GM19240 (cell line): ENCODE data around the gene NUP62.

Experiments used
- DNase-seq: peaks from one replicate; pipeline ENCODE4 v3.0.0; 2011; ENCODE audit warnings: low spot score; ENCODE audit not compliant: insufficient read length

The NUP62 gene

DNA sequence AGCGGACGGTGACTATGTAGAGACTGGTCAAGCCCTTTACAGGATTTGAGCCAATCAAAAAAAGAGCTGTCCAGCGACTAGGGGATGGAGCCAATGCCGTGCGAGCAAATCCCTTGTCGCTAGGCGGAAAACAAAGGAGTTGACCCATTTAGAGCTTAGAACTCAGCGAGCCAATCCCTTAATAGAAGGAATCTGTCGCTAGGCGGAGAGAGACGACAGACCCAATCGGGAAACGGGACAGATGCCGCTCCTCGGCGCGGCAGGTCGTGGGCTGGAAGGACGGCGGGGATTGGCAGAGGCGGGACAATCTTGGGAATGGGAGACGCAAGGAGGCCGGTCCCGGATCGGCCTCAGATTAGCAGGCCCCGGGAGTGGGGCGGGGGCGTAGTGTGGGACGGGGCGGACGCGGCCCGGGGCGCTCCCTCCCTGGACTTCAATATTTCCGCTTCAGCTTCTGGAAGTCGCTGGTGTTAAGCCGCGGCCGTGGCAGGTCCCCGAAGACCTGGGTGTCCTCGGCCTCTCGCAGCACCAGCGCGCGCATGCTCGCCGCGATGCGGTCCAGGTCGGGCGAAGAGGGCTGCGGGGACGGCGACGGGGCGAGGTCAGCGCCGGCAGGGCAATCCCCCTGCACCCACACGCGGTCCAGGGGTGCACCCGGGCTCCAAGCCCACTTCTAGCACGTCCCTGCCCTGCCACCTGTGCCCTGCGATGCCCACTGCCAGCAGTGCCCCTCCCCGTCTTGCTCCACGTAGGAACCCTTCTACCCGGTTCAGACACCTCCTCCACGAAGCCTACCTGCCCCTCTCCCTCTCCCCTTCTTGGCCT, 59.6 kb downstream of the NUP62 start:
- peak; percentile 91 for DNase-seq

DNA sequence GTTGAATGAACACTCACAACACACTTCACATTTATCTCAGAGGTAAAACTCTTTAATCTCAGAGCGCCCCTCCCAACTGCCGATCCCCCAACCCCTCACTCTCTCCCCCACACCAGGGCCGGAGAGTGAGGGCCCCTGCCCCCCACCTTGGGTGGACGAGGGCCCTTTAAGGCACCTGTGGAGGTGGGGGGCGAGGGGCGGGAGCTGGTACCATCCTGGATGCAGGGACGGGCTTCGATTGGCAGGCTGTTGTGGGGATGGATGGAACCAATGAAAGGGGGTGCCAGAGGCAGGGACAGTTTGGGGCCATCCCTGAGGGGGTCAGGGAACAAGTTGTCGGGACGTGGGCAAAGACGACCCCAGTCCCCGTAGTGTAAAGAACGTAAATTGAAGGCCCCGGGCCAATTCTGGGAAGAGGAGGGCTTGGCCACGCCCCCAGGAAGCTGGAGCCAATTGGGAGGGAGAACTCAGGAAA, 60.3 kb downstream of the NUP62 start:
- DNase-seq, result no peak

DNA sequence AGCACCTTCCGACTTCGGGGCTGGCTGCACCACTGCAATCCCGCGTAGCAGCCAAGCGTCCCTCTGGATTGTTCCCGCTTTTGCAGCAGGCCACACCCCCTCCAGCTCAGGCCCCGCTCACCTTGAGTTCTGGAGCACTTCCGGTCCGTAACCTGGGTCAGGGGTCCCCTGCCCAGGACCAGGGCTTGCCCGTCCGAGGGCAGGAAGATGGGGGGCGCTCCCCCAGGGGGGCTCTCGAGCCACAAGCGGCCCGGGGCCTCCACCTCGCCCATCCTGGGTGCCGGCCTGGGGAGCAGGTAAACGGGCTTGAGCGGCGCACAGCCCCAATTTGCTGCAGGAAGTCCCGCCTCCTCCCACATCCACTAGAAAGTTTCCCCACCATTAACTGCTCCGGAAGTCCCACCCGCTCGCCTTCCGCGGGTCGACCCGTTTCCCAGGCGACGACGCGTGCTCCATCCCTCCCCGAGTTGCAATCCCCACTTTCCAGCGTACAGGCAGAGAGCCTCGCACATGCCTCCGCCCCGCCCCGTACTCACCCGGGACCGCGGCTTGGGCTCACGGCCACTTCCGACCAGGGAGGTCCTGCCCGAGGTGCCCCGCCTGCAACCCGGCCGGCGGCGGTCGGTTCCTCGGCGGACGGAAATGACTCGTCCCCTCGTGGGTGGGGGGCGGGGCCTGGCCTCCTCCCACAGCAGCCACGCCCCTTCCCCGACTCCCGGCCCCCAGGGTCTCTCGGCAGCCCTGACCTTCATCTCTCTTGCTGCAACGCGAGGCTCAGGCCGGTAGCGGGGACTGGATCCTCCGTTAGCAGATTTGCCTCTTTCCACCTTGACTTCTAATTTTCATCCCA, 62.1 kb downstream of the NUP62 start, which contains the start of gene PNKP:
TSS of gene PNKP (minus strand) at position 644 of the 850 bp plus-strand sequence. CDS start at position 272, 372 bp downstream.
- peak; percentile 96 for DNase-seq

DNA sequence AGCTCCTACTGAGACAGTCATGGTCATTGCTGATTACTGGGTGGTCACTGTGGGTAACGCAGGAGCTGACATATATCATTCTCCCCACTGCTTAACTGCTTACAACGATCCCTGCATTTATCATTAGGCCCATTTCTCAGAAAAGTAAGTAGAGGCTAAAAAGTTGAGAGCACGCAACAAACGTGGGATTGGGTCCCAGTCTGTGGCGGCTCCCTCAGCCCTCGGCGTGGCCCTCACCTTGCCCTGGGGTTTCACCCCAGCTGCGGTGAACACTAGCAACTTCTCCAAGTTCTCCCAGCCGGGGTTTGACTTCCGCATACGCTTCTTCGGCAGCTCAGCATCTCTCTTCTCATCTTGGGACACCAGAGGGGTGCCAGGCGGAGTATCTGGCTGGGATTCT, 64.4 kb downstream of the NUP62 start:
- DNase-seq, result no peak

DNA sequence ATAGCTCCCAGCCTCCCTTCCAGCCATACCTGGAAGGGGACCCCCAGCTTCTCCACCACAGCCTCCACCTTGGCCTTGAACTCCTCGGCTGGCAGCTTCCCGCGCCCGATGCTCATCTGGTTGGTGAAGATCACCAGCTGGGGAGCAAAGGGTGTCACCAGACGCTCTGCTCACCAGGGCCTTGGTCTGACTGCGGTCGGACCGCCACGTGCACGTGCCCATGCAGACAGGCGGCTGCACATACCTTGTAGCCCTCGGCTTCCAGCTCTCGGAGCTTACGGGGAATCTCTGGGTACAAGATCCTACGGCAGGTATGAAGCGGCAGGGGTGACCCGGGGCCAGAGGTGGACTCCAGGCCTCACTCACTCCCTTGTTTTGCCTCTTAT, 65.4 kb downstream of the NUP62 start:
- DNase-seq, result no peak

DNA sequence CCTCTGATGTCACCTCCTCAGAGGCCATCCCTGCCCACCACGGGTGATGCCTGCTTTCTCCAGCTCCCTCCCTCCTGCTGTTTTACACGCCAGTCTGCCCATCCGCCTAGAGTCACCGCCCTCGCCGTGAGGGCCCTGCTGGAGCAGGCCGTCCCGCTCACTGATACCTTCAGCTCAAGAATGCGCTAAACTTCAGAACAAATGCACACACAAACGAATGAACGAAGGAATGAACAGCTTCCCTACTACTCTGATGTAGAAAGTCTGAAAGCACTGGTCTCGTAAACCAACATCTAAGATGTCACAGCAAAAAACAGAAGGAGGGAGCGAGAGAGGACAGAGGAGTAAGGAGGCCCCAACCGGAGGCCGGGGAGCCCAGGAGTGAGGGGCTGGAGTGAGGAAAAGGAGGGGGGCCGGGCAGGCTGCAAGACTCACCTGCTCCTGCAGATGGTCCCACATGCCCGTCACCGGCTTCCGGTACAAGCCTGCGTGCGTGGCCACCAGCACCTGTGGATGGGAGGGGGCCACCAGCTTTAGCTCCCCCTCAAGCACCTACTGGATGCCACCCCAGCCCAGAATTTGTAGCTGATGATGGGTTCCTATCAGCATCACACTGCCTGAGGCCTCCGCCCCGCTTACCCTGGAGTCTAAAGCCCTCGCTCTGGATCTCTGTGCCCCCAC, 65.9 kb downstream of the NUP62 start:
- no peak for DNase-seq

DNA sequence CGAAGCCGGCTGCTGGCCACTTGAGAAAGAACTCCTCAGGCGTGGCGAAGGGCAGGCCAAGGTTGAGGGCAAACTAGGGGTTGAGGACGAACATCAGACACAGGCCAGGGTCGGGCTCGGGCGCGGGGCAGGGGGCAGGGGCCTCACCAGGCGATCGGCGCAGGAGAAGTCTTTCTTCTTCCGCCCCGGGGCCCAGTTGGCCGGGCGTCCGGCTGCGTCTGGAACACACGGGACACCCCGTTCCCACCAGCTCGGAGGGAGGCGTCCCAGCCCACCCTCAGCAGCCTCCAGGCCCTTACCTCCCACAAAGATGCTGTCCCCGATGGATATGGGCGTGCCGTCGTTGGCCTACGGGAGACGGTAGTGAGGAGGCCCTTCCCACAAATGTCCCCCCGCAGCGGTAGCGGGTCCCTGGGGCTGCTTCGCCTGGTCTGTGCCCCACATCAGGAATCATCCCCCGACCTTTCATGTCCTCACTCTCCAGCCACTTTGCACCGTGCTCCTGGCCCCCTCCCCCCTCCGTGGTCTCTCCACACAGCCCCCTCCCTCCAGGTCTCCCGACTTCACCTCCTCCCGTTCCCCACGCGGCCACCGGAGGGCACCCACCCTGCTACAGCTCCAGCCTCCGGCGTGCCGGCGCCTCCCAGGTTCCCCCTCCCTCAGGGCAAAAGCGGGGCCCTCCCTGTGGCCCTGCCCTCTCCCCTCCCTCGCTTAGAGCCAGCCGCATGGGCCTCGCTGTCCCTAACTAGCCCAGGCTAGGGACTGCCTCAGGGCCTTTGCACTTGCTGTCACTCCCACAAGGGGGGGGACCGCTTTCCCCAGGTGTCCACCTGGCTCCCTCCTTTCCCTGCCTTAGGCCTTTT, 66.7 kb downstream of the NUP62 start:
- DNase-seq, result no peak

DNA sequence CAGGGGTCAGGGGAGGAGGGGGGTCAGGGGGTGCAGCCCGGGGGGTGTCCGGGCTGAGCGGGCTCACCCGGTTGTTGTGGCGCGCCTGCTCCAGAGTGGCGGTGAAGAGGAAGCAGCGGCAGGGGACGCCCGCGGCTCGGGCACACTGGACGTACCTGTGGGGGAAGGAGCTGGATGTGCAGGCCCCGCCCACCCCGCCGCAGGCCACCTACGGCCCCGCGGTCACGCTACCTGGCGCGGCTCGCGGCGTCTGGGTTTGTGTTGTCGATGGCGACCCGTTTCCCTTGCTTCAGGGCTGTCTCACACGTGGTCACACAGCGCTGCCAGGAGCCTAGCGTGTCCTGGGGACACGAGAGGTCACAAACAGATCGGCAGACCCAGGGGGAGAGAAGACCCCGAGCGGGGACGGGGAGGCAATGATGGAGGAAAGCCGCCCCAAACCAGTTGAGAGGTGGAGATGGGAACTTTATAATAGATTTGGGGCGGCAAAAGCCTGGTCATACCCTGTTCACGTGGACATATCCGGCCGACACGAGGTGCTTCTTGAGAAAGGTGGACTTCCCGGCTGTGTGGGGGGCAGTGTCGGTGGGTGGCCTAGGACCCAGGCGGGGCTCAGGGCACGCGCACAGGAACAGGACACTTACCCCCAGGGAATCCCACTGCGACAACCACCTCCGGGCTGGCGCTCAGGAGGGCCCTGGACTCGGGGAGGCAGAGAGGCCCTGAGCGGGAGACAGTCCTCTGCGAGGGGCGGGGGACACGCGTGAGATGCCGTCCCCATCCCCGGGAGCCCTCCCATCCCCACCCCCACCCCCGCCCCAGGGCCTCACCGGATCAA, 67.5 kb downstream of the NUP62 start:
- no peak for DNase-seq

DNA sequence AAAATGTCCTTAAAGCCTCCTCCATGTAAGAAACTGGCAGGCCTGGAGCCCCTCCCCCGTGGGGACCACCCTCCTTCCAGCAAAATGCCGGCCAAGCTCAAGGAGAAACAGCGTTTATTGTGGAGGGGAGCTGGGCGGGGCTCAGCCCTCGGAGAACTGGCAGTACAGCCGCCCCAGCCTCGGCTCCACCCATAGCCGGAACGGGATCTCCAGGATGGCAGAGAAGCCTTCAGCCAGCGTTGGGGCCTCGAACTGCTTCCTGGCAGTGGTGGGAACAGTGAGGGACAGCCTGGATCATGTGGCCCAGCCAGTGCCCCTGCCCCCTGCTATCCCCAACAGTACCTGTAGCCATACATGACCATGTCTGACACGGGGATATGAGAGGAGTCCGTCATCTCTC, 68.2 kb downstream of the NUP62 start:
- no peak for DNase-seq

DNA sequence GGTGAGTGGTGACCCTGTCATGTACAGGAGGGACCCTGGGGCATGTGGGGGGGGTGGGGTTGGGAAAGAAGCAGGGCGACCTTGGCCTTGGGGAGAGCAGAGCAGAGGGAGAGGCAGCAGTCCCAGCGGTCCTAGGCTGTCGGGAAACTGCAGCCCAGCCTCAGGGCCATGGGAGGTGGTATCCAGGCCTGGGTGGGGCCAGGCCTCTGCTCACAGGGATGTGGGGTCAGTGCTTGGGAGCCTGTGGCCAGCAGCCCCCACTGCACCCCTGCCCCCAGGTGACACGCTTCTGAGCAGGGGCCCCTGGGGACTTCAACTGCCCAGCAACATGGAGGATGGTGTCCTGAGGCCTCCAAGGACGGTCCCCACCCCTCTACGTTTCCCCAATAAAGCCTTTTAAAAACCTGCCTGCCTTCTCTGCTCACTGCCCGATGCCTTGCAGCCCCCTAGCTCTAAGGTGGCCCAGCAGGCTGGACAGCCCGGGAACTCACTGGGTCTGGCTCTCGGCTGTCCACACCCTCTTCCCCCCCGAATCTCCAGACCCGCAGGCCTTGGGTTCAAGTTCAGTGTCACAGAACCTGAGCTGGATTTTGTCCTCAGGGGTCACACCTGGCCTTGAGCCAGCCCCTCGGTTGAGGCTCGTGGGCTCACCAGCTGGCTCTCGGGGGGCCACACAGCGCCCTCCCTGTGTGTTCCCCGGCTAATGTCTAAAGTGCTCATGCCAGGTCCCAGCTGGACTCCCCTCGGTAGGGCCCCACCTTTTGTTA, 68.8 kb downstream of the NUP62 start:
- no peak for DNase-seq

DNA sequence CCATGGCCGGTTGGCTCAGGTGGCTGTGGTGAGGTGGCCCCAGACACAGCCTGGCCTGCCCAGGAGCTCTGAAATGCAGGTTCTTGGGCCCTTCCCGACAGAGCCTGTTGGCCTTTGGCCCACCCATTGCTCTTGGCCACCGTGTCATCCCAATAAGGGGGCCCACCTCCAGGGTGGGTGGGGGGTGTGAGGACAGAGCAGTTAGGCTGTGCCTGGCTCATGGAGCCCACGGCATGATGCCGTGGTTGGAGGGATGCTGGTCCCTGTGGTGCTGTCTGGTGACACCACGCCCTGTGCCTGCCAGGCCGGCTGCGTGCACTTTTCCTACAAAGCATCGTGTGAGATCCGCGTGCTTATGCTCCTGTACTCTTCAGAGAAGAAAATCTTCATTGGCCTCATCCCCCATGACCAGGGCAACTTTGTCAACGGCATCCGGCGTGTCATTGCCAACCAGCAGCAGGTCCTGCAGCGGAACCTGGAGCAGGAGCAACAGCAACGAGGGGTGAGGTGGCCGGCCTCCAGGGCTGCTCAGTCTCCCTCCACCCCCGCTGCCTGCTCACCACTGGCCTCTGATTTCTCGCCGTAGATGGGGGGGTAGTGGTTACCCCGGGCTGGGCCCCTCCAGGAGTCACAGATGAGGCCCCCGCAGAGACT, 69.5 kb downstream of the NUP62 start:
- DNase-seq, result no peak

DNA sequence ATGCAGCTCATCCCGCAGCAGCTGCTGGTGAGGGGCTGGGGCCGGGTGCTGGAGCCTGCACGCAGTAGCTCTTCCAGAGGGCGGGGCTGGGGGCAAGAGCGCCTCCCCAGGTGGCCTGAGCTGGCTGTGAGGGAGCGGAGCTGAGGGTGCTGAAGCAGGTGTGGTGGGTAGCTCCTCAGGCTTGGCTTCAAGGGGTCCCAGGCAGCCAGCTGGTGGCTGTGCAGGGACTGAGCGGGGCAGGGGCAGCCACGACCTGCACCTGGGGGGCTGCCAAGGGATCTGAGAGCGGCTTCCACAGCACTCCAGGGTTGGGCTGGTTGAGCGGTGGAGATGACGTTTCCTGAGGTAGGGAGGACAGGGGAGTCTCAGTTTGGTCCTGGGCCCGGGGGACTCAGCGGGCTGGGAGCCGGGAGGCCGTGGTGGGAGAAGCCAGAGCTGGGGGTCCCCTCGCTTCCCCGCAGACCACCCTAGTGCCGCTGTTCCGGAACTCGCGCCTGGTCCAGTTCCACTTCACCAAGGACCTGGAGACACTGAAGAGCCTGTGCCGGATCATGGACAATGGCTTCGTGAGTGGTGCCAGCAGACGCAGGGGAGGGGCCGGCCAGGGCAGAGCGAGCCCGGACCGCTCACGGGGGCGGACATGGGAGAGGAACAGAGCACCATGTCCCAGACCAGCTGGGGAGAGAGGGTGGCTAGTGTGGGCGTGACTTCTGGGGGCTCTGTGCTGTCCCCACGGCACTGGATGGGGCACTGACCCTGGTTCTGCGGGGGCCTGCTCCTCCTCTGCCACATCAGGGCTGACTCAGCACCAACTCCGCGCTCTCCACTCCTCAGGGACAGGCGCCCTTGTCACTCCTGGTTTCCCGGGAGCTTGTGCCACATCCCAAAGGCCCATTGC, 71.0 kb downstream of the NUP62 start:
- DNase-seq, result no peak

DNA sequence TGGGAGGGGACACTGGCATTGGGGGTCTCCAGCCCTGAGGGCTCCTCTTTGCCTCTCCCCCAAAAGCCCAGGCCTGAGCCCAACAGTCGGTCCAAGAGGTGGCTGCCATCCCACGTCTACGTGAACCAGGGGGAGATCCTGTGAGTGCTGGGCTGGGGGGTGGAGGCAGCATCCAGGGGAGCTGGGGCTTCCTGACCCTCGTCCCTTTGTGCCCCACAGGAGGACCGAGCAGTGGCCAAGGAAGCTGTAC, 71.5 kb downstream of the NUP62 start:
- no peak for DNase-seq

DNA sequence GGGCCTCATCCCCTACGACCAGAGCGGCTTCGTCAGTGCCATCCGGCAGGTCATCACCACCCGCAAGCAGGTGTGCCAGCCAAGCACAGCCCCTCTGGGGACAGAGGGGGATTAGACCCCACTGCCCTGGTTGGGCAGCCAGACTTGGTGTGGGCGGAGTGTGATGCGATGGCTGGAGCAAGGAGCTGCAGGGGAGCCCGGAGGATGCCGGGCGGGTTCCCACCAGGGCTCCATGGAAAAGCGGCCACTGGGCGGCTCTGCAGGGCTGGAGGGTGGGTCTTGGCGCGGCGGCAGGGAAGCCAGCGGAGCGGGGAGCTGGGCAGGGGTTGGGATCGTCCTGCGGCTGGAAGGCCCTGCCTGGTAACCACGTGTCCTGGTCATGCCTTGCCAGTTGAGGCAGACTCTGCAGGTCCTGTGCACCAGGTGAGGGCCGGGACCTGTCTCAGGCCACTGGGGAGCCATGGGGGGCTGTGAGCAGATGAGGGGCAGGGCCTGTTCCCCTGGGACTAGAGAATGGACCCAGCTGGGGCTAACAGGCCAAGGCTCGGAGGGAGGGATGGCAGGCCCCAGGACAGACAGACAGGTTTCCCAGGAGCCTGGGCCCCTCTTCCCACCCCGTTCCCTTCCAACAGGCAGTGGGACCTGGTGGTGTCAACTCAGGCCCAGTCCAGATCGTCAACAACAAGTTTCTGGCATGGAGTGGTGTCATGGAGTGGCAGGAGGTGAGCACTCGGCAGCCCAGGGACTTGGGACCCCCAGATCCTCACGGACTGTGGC, 72.1 kb downstream of the NUP62 start:
- DNase-seq, result no peak
